ENCODE measurements around the gene SMO.

- TF ChIP-seq POLR2AphosphoS5 (IDR thresholded peaks at IDR 0.05; ENCODE audit: insufficient read depth in 1 of 2, low read depth in 1 of 2) (no peak), CTCF (IDR thresholded peaks at IDR 0.05) (no peak), POLR2A (IDR thresholded peaks at IDR 0.05) (no peak)
These were observed 18.6 kb upstream of the SMO start for GRCh38 chr7:129169686-129170440.

Data from vagina (tissue), 2 donors.